Measurements from ENCODE around the gene PRRX2. TPM values are rescaled to one million over a fixed set of nuclear protein-coding genes. Genes with fewer than 3 reads are reported as not detected.
A peak's percentile ranks its signal among the peaks of the same experiment; 100 is the strongest.

The PRRX2 gene
- total and polyA plus RNA-seq, 2 donors (not counting 1 experiment from before 2014, with no cell fraction given): not detected

- Histone ChIP-seq H3K27me3 (replicated peaks in 1 of 4; ENCODE audit: control extremely low read depth in 1 of 4, control insufficient read depth in 3 of 4, insufficient read depth in 4 of 4, low read length in 3 of 4) (peaks cover 0 to 8% (median 3%) of the 10 kb centered on the region in 4 experiments), H3K4me2 (replicated peaks; ENCODE audit: low read depth, low read length, poor library complexity, severe bottlenecking) (peak within 1 kb of the TSS; percentile 14), H3K9me3 (ENCODE audit: control extremely low read depth in 1 of 3, control insufficient read depth in 2 of 3, insufficient read depth in 1 of 3, low read length in 2 of 3) (peaks cover 0 to 4% (median 0%) of the 10 kb centered on the region in 3 donors), H2AFZ (ENCODE audit: insufficient read depth, low read depth, low read length, poor library complexity, severe bottlenecking) (peak within 1 kb of the TSS; percentile 28), H3K4me3 (ENCODE audit: control extremely low read depth in 1 of 5, extremely low read depth in 1 of 5, insufficient read depth in 1 of 5, low read depth in 2 of 5, low read length in 4 of 5) (no peak within 1 kb of the TSS), H3K9ac (ENCODE audit: low read length) (no peak within 1 kb of the TSS), H3K27ac (ENCODE audit: low read length in 2 of 2) (no peak within 1 kb of the TSS), H4K20me1 (ENCODE audit: control insufficient read depth, insufficient read depth, low read length, poor library complexity, severe bottlenecking) (no peaks in the 10 kb centered on the region), H3K36me3 (replicated peaks in 1 of 2; ENCODE audit: control extremely low read depth in 1 of 2, control insufficient read depth in 1 of 2, extremely low read depth in 1 of 2, insufficient read depth in 2 of 2, low read length in 1 of 2) (no peaks in the 10 kb centered on the region), H3K4me1 (ENCODE audit: control insufficient read depth in 2 of 2, insufficient read depth in 2 of 2, low read length in 2 of 2) (peaks cover 13% of the 10 kb centered on the region in 2 donors), H3K79me2 (ENCODE audit: control insufficient read depth, insufficient read depth, low read length) (no peaks in the 10 kb centered on the region)
- H3K27me3 Mint-ChIP-seq: peaks cover 20% of the 10 kb centered on the region
- 29% methylated on average over 20 of the region's 23 CpGs for WGBS (ENCODE audit: insufficient coverage)
- no peak for ATAC-seq (ENCODE audit: low read depth)
- TF ChIP-seq CTCF (IDR thresholded peaks at IDR 0.05): no peak
- ChIA-PET POLR2A (no interaction called here), CTCF (no interaction called here)
- H3K27ac Mint-ChIP-seq: no peak within 1 kb of the TSS
- DNase-seq: no peak
- H3K9me3 Mint-ChIP-seq (ENCODE audit: insufficient read depth): no peaks in the 10 kb centered on the region
- H3K4me1 Mint-ChIP-seq: peaks cover 12% of the 10 kb centered on the region
- intact Hi-C loops (cut with micrococcal nuclease): no loop called here
- H3K4me3 Mint-ChIP-seq: no peak within 1 kb of the TSS
Measured at GRCh38 chr9:129752900-129753729, 87.7 kb downstream of the PRRX2 start, which contains the start of gene PTGES. PTGES (minus strand) TSS chr9:129753042; CDS start chr9:129753012, 30 bp downstream.

DNA sequence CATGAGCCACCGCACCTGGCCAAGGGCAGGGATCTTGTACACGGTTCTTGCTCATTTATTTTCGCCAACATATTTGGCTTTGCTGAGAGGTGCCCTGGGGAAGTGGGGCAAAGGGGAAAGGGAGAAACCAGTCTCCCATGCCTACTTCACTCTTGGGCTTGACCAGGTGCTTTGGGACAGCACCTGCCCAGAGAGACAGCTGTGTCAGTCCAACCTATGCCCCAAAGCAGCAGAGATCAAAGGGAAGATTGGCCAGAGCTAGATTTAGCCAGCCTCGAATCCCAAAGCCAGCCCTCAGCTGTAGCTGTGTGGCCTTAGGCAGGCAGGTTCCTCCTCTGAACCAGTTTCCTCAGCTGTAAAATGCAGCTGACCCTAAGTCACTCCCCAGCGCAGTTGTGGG, 89.7 kb downstream of the PRRX2 start:
- ChIA-PET CTCF (no interaction called here), POLR2A (interaction anchor here (0.7 kb wide), 1 partner anchor 168 kb away, joined by 5 read pairs; no protein-coding TSS in a partner anchor)
- Histone ChIP-seq H3K4me2 (replicated peaks; ENCODE audit: low read depth, low read length, poor library complexity, severe bottlenecking) (no peak overlapping the region), H4K20me1 (ENCODE audit: control insufficient read depth, insufficient read depth, low read length, poor library complexity, severe bottlenecking) (no peaks in the 10 kb centered on the region), H3K27ac (ENCODE audit: low read length in 2 of 2) (no peak overlapping the region), H3K4me3 (ENCODE audit: control extremely low read depth in 1 of 5, extremely low read depth in 1 of 5, insufficient read depth in 1 of 5, low read depth in 2 of 5, low read length in 4 of 5) (no peak overlapping the region), H3K9ac (ENCODE audit: low read length) (no peak overlapping the region), H3K27me3 (replicated peaks in 1 of 4; ENCODE audit: control extremely low read depth in 1 of 4, control insufficient read depth in 3 of 4, insufficient read depth in 4 of 4, low read length in 3 of 4) (peaks cover 0 to 8% (median 3%) of the 10 kb centered on the region in 4 experiments), H3K79me2 (ENCODE audit: control insufficient read depth, insufficient read depth, low read length) (no peaks in the 10 kb centered on the region), H3K9me3 (ENCODE audit: control extremely low read depth in 1 of 3, control insufficient read depth in 2 of 3, insufficient read depth in 1 of 3, low read length in 2 of 3) (no peaks in the 10 kb centered on the region), H3K36me3 (replicated peaks in 1 of 2; ENCODE audit: control extremely low read depth in 1 of 2, control insufficient read depth in 1 of 2, extremely low read depth in 1 of 2, insufficient read depth in 2 of 2, low read length in 1 of 2) (no peaks in the 10 kb centered on the region), H2AFZ (ENCODE audit: insufficient read depth, low read depth, low read length, poor library complexity, severe bottlenecking) (no peak overlapping the region), H3K4me1 (ENCODE audit: control insufficient read depth in 2 of 2, insufficient read depth in 2 of 2, low read length in 2 of 2) (peaks cover 13% of the 10 kb centered on the region in 2 donors)
- Mint-ChIP-seq H3K4me1 (peaks cover 14% of the 10 kb centered on the region), H3K9me3 (ENCODE audit: insufficient read depth) (no peaks in the 10 kb centered on the region), H3K4me3 (no peak overlapping the region), H3K27me3 (peaks cover 24% of the 10 kb centered on the region), H3K27ac (no peak overlapping the region)
- DNase-seq: no peak
- TF ChIP-seq CTCF (IDR thresholded peaks at IDR 0.05): no peak
- TF ChIP-seq EZH2 (IDR thresholded peaks at IDR 0.05; ENCODE audit: borderline replicate concordance, insufficient read depth, low read depth, low read length, poor library complexity, severe bottlenecking): no peak
- intact Hi-C loops (cut with micrococcal nuclease): no loop called here
- 100% methylated on average over 1 of the region's 5 CpGs for WGBS (ENCODE audit: insufficient coverage)
- no peak for ATAC-seq (ENCODE audit: low read depth)
